Measurements from ENCODE around the gene BBC3.
"Not testable (repeated sequence)": the region's sequence is repeated elsewhere in the genome, so short reads cannot be mapped to it uniquely, and the experiment has no call there.

The BBC3 gene, protein sequence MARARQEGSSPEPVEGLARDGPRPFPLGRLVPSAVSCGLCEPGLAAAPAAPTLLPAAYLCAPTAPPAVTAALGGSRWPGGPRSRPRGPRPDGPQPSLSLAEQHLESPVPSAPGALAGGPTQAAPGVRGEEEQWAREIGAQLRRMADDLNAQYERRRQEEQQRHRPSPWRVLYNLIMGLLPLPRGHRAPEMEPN

GRCh38 chr19:47230921-47231214, at the start of gene BBC3:
BBC3 (minus strand) TSS chr19:47231199; CDS start chr19:47228431, 2,768 bp downstream.
- DNase-seq, result no peak

- DNase-seq, result no peak
Measured at GRCh38 chr19:47280183-47280797, 49.3 kb upstream of the BBC3 start.

GRCh38 chr19:47276513-47276912, 45.5 kb upstream of the BBC3 start:
- DNase-seq, result not testable (repeated sequence)

GRCh38 chr19:47275791-47276461, 44.9 kb upstream of the BBC3 start:
- no peak for DNase-seq

GRCh38 chr19:47274891-47275761, 44.1 kb upstream of the BBC3 start:
- DNase-seq, result no peak

DNA sequence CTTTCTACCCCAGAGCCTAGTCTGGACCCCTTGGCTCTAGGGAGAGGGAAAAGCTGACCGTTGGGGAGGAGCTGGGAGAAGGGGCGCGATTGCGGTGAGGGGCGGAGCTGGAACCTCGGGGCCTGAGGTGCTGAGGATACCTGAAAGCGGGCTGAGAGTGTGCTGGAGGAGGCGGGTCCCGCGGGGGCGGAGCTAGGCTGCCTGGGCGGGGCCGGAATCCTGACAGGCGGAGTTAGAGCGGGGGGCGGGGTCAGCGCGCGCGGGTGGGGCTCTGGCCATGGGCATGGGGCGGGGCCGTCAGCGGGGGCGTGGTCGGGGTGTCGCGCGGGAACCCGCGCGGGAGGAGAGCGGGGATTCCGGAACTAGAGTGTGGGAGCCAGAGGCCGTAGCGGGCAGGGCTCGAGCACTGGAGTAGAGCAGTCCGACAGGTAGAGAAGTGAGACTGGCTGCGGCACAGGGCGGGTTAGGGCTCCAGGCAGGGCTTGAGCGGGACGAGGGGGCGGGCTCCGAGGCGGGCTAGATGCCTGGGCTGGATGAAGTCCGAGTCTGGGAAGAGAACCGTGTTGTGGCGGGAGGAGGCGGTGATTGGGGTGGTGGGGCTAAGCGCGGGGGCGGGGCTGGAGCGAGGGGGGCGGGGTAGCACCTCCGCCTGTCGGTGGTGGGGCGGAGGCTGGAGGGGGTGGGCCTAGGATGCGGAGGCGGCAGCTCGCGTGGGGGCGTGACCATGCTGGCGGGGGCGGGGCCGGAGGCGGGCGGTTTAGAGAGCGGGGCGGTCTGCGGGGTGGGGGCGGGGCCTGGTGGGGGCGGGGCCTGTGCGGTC, 43.3 kb upstream of the BBC3 start, which contains the start of gene INAFM1:
INAFM1 (plus strand) TSS at position 815 of the 820 bp plus-strand sequence. CDS start 35 bp downstream, outside the sequence.
- DNase-seq, result peak; percentile 86 to 92

DNA sequence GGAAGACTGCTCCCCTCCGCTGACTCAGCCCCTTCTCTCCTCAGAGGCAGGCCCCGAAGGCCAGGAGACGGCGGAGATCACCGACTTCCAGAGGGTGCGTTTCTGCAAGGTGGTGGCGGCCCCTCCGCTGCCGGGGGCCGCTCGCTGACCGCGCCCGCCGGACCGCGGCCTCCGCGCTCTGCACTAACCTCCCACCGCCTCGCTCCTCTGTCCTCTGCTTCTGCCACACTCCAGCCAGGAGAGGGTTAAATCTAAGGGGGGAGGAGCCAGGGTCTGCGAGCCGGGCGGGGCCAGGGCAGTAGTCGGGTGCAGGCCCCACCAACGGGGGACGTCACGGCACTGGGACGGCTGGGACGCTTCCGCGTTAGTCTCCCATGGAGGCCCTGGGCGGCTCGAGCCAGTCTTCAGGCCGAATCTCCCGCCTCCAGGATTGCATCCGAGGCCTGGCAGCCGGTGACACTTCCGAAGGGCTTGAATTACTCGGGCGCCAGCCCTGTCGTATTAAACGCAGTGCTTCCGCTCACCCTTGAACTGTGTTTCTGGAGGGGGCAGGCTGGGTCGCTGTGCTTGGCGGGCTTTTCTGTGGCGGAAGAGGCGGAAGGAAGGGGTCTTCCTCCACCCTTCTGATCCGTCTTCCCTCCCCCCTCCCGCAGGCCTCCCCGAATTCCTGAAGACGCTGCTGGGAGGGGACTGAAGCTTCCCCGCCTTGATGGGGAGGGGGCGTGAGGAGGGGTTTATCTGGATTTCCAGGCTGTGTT, 42.5 kb upstream of the BBC3 start:
- peak; percentile 85 to 91 for DNase-seq

- DNase-seq, result peak in 1 of 2 donors; percentile 44
Measured at GRCh38 chr19:47272448-47273312, 41.7 kb upstream of the BBC3 start.

DNA sequence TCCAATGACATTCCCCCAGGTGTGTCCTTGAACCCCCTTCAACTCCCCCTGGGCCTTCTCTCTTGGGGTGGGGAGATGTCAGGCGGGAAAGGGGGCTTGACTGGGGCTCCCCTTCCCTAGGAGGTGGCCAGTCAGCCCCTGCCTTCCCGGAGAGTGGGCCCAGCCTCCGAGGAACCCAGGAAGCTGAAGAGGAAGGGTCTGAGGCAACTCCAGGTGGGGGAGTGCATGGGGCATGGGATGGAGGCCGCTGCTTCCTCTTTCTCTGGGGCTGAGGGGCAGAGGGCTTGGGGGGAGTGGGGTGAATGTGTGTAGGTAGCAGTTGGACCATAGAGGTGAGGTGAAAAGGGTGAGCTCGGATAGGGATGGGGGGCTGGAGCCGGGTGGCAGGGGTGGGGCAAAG, 41.0 kb upstream of the BBC3 start:
- no peak for DNase-seq

DNA sequence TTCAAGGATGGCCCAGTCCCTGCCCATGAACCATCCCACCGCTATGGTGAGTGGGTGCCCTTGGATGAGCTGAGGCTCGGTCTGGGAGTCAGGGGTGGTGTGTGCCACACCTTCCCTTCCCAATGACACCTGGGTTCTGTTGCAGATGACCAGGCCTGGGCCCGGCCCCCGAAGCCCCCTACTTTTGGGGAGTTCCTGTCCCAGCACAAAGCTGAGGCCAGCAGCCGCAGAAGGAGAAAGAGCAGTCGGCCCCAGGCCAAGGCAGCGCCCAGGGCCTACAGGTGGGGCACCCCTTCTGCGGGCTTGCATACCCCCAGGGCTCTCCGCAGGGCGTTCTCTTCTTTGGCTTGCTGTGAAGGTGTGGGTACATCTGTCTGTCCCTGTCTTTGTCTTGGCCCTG, 39.4 kb upstream of the BBC3 start:
- DNase-seq, result no peak

DNA sequence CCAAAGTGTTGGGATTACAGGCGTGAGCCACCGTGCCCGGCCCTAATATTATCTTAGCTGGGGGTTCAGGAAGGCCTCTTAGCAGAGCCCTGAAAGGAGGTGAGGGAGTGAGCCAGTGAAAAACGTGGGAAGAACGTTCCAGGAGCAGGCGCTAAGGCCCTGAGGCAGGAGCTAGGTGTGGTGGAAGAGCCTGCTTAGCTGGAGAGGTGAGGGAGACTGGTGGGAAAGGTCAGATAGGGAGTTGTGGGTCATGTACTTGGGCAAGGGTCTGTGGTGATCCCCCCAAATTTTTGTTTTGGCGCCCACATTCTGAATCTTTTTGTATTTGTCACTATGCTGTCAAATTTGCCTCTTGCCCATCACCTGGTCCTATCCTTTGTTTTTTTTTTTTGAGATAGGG, 38.6 kb upstream of the BBC3 start:
- no peak for DNase-seq

DNA sequence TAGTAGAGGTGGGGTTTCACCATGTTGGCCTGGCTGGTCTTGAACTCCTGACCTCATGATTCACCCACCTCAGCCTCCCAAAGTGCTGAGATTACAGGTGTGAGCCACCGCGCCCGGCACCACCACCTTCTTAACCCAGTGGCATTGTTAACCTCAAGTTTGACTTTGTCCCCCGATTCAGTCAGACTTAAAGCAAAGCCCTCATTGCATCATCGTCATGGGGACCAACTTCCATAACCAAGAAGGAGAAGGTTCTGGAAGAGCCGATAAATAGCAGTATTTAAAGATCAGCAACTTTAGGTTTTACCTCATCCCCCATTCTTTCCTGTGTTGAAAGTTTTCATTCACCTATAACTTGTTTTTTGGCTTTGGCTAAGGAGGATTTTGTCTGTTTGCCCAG, 37.0 kb upstream of the BBC3 start:
- DNase-seq, result no peak

DNA sequence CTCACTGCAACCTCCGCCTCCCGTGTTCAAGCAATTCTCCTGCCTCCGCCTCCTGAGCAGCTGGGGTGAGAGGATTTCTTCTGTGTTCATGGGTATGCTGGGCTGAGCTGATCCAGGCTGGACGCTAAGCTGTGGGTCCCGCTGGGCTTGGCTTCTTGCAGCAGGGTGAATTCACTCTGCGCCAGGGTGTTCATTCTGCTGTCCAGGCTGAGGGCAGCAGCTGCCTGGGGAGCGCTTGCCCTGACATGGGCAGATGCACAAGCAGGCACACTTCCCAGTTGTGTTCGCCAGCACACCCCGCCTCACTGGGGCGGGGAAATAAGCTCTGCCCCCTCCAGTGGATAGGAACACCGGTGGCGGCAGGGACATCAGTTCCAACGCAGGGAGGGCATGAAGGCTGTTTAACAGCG, 36.4 kb upstream of the BBC3 start:
- peak; percentile 69 to 83 for DNase-seq

- no peak for DNase-seq
Measured at GRCh38 chr19:47266401-47266941, 35.5 kb upstream of the BBC3 start.

DNA sequence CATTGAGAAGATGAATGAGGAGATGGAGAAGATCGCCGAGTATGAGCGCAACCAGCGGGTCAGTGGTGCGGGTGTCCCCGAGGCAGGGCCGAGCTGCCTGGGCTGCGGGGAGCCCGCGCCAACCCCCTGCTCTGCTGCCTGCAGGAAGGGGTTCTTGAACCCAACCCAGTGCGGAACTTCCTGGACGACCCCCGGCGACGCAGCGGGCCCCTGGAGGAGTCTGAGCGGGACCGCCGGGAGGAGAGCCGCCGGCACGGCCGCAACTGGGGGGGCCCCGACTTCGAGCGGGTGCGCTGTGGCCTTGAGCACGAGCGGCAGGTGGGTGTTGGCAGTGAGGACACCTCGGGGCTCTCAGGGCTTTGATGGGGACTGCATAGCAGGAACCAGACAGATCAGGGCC, 33.6 kb upstream of the BBC3 start:
- DNase-seq, result no peak

DNA sequence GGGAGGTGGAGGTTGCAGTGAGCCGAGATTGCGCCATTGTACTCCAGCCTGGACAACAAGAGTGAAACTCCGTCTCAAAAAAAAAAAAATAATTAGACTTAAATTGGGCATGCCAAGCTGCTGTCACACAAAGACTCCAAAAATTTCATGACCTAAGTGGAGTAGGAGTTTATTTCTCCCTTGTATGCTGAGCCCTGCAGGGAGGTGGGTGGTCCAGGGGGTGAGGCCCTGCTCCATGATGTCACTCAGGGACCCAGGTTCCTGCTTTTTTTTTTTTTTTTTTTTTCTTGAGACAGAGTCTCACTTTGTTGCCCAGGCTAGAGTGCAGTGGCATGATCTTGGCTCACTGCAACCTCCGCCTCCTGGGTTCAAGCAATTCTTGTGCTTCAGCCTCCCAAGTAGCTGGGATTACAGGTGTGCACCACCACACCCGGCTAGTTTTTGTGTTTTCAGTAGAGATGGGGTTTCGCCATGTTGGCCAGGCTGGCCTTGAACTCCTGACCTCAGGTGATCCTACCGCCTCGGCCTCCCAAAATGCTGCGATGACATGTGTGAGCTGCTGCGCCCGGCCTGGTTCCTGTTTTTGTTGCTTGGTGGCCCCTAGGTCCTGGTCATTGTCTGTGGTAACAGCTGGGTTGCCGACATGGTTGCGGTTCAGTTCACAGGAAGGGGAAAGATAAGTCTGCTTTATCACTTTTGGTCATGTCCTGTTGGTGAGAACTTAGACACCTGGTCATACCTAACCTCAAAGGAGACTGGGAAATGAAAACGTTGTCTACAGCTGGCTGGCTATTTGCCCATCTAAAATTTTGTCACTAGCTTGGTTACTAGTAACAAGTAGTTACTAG, 31.2 kb upstream of the BBC3 start:
- DNase-seq, result not testable (repeated sequence)

- no peak for DNase-seq
Measured at GRCh38 chr19:47260476-47260875, 29.5 kb upstream of the BBC3 start.

DNA sequence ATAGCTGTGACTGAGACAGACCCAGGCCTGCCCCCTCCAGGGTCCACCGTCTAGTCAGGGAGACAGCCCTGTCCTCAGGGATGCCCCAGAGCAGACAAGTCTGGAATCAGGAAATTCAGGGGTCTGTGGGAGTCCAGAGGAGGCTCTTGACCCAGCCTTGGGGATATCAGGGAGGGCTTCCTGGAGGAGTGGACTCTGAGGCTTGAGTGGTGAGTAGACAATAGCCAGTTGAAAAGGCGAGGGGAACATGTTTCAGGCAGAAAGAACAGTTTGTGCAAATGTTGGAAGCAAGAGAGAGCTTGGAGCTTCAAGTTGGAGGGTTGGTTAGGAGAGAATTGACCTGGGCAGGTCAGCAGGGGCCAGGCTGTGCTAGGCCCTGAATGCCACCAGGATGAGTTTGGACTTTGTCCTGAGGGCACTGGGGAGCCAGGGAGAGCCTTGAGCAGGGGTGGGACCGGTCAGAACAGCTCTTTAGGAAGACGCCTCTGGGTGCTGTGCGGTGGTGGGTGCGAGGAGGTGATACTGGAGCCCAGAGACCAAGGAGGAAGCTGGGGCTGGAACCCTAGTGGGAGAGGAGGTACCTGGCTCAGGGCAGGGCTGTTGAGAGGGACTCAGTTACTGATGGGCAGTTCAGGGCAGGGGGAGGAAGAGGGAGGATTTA, 28.0 kb upstream of the BBC3 start:
- DNase-seq, result no peak

DNA sequence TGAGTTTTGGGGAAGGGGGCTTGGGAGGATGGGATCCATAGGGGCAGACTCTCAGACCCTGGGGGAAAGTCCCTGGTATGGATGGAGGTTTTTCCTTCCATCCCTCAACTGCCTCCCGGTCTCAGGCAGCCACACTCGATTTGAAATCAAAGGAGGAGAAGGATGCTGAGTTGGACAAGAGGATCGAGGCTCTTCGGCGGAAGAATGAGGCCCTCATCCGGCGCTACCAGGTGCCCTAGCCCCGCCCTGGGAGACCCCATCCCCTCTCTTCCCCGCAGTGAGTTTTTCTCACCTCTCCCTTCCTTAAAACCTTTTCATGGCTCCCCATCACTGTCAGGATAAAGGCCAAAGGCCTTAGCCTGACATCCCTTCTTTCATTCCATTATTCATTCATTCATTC, 27.4 kb upstream of the BBC3 start:
- no peak for DNase-seq

Measured in hippocampal formation (tissue), 2 donors.